ENCODE results near the gene PBRM1. TPM values are rescaled to one million over a fixed set of nuclear protein-coding genes. Genes with fewer than 3 reads are reported as not detected.
A peak's percentile ranks its signal among the peaks of the same experiment; 100 is the strongest.

The PBRM1 gene
- total and polyA plus RNA-seq, 2 of the 13 experiments (the other 11 are each of a cell fraction or from before 2014, with no cell fraction given) = 10.9 to 33.2 TPM

DNA sequence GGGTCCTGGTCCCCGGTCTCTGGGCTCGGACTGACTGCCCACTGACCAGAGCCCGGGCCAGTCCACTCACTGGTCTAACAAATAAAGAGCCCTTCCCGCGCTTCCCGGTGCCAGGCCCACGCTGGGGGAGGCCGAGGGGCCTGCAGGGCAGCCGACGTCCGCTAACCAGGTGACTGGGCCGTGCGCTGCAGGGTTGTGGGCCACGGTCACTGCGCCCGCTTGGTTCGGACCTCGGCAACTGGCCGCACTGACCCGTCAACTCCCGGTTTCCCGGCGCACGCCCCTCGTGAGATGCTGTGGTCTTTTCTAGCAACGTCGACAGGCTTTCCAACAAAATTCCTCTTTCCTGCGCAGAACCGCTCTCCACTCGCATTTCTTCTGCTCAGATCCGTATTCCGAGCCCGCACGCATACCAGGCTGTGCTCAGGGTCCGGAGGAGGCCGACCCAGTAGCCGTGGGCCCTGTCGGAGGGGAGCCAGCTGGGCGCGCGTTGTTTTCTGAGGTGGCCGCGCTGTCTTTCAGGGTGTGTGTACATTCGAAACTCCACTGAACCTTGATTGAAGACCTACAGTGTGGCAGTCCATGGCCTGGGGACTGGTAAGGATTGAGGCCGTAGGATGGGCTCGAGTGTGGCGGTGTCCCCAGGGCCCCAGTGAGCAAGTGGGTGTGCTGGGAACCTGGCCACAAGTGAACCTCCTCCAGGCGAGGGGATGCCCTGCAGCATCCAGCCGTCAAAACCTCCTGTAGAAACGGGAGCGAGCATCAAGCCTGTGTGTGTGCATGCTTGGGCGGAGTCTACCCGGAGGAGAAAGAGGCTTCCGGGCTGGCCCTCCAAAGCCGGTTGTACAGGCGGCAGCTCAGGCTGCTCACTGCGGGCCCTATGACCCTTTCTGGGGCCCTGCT is 151.2 kb downstream of the PBRM1 start (continued):
- TF ChIP-seq ONECUT2 (CRISPR knock-in tag; IDR thresholded peaks at IDR 0.05) = no peak
- no peak for TF ChIP-seq SP1 (IDR thresholded peaks at IDR 0.05)
- no peak for TF ChIP-seq SP1 (CRISPR knock-in tag; IDR thresholded peaks at IDR 0.05)
- TF ChIP-seq, protein P1, sequence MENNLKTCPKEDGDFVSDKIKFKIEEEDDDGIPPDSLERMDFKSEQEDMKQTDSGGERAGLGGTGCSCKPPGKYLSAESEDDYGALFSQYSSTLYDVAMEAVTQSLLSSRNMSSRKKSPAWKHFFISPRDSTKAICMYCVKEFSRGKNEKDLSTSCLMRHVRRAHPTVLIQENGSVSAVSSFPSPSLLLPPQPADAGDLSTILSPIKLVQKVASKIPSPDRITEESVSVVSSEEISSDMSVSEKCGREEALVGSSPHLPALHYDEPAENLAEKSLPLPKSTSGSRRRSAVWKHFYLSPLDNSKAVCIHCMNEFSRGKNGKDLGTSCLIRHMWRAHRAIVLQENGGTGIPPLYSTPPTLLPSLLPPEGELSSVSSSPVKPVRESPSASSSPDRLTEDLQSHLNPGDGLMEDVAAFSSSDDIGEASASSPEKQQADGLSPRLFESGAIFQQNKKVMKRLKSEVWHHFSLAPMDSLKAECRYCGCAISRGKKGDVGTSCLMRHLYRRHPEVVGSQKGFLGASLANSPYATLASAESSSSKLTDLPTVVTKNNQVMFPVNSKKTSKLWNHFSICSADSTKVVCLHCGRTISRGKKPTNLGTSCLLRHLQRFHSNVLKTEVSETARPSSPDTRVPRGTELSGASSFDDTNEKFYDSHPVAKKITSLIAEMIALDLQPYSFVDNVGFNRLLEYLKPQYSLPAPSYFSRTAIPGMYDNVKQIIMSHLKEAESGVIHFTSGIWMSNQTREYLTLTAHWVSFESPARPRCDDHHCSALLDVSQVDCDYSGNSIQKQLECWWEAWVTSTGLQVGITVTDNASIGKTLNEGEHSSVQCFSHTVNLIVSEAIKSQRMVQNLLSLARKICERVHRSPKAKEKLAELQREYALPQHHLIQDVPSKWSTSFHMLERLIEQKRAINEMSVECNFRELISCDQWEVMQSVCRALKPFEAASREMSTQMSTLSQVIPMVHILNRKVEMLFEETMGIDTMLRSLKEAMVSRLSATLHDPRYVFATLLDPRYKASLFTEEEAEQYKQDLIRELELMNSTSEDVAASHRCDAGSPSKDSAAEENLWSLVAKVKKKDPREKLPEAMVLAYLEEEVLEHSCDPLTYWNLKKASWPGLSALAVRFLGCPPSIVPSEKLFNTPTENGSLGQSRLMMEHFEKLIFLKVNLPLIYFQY (CRISPR knock-in tag; IDR thresholded peaks at IDR 0.05; ENCODE audit: borderline replicate concordance) = no peak
- TF ChIP-seq SOX13 (IDR thresholded peaks at IDR 0.05) = no peak
- TF ChIP-seq SOX13 (CRISPR knock-in tag; conservative IDR thresholded peaks at IDR 0.05 in 1 of 2, IDR thresholded peaks at IDR 0.05 in 1 of 2) = no peak
- TF ChIP-seq MXI1 (IDR thresholded peaks at IDR 0.05; ENCODE audit: borderline replicate concordance, low read depth, low read length) = no peak
- no peak for TF ChIP-seq HMG20A (CRISPR knock-in tag; IDR thresholded peaks at IDR 0.05; ENCODE audit: borderline replicate concordance)
- TF ChIP-seq EEA1 (CRISPR knock-in tag; IDR thresholded peaks at IDR 0.05; ENCODE audit: borderline replicate concordance) = no peak
- TF ChIP-seq ZNF781 (CRISPR knock-in tag; IDR thresholded peaks at IDR 0.05; ENCODE audit: borderline replicate concordance, not compliant biosample characterization) = no peak
- TF ChIP-seq HCFC1 (IDR thresholded peaks at IDR 0.05; ENCODE audit: low read depth, low read length) = no peak
- no peak for TF ChIP-seq RFX3 (CRISPR knock-in tag; IDR thresholded peaks at IDR 0.05)
- TF ChIP-seq ZNF432 (CRISPR knock-in tag; IDR thresholded peaks at IDR 0.05; ENCODE audit: borderline replicate concordance) = no peak
- TF ChIP-seq POLR2G (IDR thresholded peaks at IDR 0.05; ENCODE audit: low read depth, low read length) = peak; percentile 36; the same call in 1 of the 2 replicates
- TF ChIP-seq, protein P2, sequence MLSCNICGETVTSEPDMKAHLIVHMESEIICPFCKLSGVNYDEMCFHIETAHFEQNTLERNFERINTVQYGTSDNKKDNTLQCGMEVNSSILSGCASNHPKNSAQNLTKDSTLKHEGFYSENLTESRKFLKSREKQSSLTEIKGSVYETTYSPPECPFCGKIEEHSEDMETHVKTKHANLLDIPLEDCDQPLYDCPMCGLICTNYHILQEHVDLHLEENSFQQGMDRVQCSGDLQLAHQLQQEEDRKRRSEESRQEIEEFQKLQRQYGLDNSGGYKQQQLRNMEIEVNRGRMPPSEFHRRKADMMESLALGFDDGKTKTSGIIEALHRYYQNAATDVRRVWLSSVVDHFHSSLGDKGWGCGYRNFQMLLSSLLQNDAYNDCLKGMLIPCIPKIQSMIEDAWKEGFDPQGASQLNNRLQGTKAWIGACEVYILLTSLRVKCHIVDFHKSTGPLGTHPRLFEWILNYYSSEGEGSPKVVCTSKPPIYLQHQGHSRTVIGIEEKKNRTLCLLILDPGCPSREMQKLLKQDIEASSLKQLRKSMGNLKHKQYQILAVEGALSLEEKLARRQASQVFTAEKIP (CRISPR knock-in tag; IDR thresholded peaks at IDR 0.05; ENCODE audit: borderline replicate concordance) = no peak
- no peak; the same call in 1 of the 2 replicates for TF ChIP-seq SP5 (CRISPR knock-in tag; IDR thresholded peaks at IDR 0.05; ENCODE audit: borderline replicate concordance, low read depth)
- no peak for TF ChIP-seq SNRNP70 (IDR thresholded peaks at IDR 0.05; ENCODE audit: low read depth, low read length)
- TF ChIP-seq BCL6 (CRISPR knock-in tag; IDR thresholded peaks at IDR 0.05) = no peak
- TF ChIP-seq, protein P3, sequence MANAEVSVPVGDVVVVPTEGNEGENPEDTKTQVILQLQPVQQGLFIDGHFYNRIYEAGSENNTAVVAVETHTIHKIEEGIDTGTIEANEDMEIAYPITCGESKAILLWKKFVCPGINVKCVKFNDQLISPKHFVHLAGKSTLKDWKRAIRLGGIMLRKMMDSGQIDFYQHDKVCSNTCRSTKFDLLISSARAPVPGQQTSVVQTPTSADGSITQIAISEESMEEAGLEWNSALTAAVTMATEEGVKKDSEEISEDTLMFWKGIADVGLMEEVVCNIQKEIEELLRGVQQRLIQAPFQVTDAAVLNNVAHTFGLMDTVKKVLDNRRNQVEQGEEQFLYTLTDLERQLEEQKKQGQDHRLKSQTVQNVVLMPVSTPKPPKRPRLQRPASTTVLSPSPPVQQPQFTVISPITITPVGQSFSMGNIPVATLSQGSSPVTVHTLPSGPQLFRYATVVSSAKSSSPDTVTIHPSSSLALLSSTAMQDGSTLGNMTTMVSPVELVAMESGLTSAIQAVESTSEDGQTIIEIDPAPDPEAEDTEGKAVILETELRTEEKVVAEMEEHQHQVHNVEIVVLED (CRISPR knock-in tag; IDR thresholded peaks at IDR 0.05; ENCODE audit: borderline replicate concordance) = peak; percentile 36; the same call in 1 of the 2 replicates
- TF ChIP-seq ZNF543 (CRISPR knock-in tag; IDR thresholded peaks at IDR 0.05) = 0 out of 2 replicates have a peak, but pooled peaks have one; percentile 65
- TF ChIP-seq ZNF598 (CRISPR knock-in tag; IDR thresholded peaks at IDR 0.05; ENCODE audit: borderline replicate concordance) = peak; percentile 74; the same call in 1 of the 2 replicates
